Measurements from ENCODE around the gene PRR16.

DNA sequence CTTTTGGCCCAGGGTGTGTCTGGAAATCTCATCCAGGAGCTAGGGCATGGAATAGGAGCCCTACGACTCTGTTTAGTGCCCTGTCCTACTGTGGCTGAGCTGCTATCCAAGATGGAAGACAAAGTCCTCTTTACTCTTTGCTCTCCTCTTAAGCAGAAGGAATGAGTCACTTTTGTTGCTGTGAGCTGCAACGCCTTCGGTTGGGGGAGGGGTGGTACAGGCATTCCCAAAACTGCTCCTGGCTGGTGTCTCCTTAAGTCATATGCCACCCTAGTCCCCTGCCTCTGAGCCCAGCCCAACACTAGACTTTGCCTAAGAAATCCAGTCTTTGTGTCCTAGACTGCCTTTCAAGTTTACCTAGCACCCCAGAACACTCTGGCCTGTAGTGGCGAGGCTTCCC is 99.9 kb downstream of the PRR16 start:
- TF ChIP-seq, protein P1, sequence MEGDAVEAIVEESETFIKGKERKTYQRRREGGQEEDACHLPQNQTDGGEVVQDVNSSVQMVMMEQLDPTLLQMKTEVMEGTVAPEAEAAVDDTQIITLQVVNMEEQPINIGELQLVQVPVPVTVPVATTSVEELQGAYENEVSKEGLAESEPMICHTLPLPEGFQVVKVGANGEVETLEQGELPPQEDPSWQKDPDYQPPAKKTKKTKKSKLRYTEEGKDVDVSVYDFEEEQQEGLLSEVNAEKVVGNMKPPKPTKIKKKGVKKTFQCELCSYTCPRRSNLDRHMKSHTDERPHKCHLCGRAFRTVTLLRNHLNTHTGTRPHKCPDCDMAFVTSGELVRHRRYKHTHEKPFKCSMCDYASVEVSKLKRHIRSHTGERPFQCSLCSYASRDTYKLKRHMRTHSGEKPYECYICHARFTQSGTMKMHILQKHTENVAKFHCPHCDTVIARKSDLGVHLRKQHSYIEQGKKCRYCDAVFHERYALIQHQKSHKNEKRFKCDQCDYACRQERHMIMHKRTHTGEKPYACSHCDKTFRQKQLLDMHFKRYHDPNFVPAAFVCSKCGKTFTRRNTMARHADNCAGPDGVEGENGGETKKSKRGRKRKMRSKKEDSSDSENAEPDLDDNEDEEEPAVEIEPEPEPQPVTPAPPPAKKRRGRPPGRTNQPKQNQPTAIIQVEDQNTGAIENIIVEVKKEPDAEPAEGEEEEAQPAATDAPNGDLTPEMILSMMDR (IDR thresholded peaks at IDR 0.05): no peak
- TF ChIP-seq ZFX (IDR thresholded peaks at IDR 0.05; ENCODE audit: borderline replicate concordance): no peak

Data from 22Rv1 (cell line).